ENCODE results near the gene CELSR1.

CELSR1 gene

DNA sequence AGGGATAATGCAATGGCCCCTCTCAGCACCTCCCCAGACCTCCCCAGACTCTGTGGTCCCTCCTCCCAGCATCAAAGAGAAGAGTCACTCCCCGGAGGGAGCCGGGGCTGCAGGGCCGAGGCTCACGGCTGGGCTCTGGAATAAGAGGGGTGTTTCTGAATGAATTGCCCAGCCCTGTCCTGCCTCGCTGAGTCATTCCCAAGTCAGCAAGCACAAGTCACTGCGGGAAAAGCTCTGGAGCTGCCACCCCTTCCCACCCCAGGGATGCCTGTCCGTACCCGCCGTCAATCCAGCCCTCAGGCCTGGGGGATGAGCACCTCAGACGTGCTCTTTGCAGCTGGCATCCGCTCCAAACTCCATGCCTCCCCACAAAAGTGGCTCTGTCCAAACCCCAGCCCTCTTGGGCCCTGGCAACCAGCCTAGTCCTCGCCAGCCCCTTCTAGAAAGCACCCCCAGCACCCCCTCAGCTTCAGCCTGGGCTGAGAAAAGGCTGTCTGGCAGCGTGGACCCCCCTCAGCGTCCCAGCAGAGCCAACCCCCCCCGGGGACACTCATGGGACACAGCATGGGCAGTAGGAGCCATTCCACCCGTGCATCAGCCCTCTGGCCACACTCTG lies 22.7 kb downstream of the CELSR1 start:
- H3K9ac ChIP-seq (ENCODE audit: low read length), result no peak overlapping the region
- H2BK120ac ChIP-seq (ENCODE audit: low read depth, low read length), result no peak overlapping the region
- H2BK5ac ChIP-seq (ENCODE audit: low read length), result peak overlapping the region; percentile 50
- no peaks in the 10 kb centered on the region for H3K27me3 ChIP-seq (ENCODE audit: insufficient read depth, low read length, poor library complexity)
- no peak overlapping the region for H3K4me2 ChIP-seq (ENCODE audit: low read length)
- no peak overlapping the region for H2BK15ac ChIP-seq (replicated peaks; ENCODE audit: low read depth)
- H3K18ac ChIP-seq (ENCODE audit: low read length), result no peak overlapping the region
- no peaks in the 10 kb centered on the region for H3K79me2 ChIP-seq (ENCODE audit: control insufficient read depth, insufficient read depth, low read length)
- no peak overlapping the region for H4K8ac ChIP-seq (ENCODE audit: low read depth, low read length)
- WGBS (ENCODE audit: extremely low coverage, insufficient coverage, low lambda C conversion rate), result no CpG with 5 or more reads among the region's 16 CpGs
- no peak overlapping the region for H3K4me3 ChIP-seq (ENCODE audit: low read length)
- peaks cover 4% of the 10 kb centered on the region for H3K4me1 ChIP-seq (ENCODE audit: control insufficient read depth, low read depth, low read length)
- no peaks in the 10 kb centered on the region for H3K79me1 ChIP-seq (ENCODE audit: low read length)
- H2AK5ac ChIP-seq (ENCODE audit: low read length), result no peak overlapping the region
- no peak overlapping the region for H3K23ac ChIP-seq (ENCODE audit: low read length)
- no peak overlapping the region for H3K27ac ChIP-seq (ENCODE audit: low read depth, low read length)
- no peak overlapping the region for H4K5ac ChIP-seq (ENCODE audit: low read length)
- DNase-seq, result peak; percentile 70
- peak overlapping the region; percentile 19 for H3K56ac ChIP-seq (ENCODE audit: low read length)
- H3K36me3 ChIP-seq (ENCODE audit: control insufficient read depth, insufficient read depth, low read length), result no peaks in the 10 kb centered on the region
- H3K4ac ChIP-seq (ENCODE audit: low read depth, low read length), result no peak overlapping the region

DNA sequence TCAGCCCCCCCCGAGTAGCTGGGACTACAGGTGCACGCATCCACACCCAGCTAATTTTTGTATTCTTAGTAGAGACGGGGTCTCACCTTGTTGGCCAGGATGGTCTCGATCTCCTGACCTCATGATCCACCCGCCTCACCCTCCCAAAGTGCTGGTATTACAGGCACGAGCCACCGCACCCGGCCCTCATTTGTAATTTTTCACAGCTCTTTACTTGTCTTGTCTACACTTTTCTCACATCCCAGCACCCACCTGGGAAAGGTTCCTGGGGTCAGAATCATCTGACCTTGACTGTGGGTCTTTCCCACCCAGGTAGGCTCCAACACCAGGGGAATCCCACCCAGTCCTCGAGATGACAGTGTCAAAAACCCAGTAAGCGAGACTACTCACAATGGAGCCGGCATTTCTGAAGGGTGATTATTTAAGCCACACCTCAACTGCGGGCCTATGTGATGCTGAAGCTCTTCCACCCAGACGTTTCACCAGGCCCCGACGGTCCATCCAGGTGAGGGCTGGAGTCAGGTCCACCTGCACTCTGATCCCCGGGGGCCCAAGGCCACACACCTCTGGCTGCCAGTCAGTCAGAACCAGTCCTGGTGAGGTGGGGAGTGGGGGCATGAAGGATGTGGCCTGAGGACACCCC lies 23.4 kb downstream of the CELSR1 start:
- Histone ChIP-seq H3K18ac (ENCODE audit: low read length) (no peak overlapping the region), H4K8ac (ENCODE audit: low read depth, low read length) (no peak overlapping the region), H3K79me1 (ENCODE audit: low read length) (no peaks in the 10 kb centered on the region), H4K5ac (ENCODE audit: low read length) (no peak overlapping the region), H3K36me3 (ENCODE audit: control insufficient read depth, insufficient read depth, low read length) (no peaks in the 10 kb centered on the region), H2BK120ac (ENCODE audit: low read depth, low read length) (no peak overlapping the region), H2BK15ac (replicated peaks; ENCODE audit: low read depth) (no peak overlapping the region), H3K4me1 (ENCODE audit: control insufficient read depth, low read depth, low read length) (peaks cover 4% of the 10 kb centered on the region), H3K4ac (ENCODE audit: low read depth, low read length) (no peak overlapping the region), H3K56ac (ENCODE audit: low read length) (no peak overlapping the region), H3K79me2 (ENCODE audit: control insufficient read depth, insufficient read depth, low read length) (no peaks in the 10 kb centered on the region), H3K4me2 (ENCODE audit: low read length) (no peak overlapping the region), H2BK5ac (ENCODE audit: low read length) (no peak overlapping the region), H3K23ac (ENCODE audit: low read length) (no peak overlapping the region), H3K27me3 (ENCODE audit: insufficient read depth, low read length, poor library complexity) (no peaks in the 10 kb centered on the region), H3K9ac (ENCODE audit: low read length) (no peak overlapping the region), H2AK5ac (ENCODE audit: low read length) (no peak overlapping the region), H3K4me3 (ENCODE audit: low read length) (no peak overlapping the region), H3K27ac (ENCODE audit: low read depth, low read length) (no peak overlapping the region)
- DNase-seq, result no peak
- WGBS (ENCODE audit: extremely low coverage, insufficient coverage, low lambda C conversion rate), result no CpG with 5 or more reads among the region's 16 CpGs

DNA sequence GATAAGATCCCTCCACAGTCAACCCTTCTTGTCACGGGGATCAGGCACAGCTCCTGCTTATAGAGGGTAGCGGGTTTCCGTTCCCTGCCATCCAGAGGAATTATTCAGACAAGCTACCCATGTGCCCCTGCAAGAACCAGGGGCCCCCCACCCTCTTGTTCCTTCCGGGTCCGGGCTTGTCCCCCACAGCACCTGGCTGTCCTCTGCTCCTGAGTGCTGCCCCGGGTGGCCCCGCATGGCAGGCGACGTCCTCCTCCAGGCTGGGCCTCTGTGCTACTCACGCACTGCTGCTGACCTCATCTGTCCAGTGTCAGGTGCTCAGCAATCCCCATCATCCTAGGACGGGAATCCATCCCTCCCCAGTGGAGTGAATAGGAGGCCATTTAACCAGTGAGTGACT lies 24.7 kb downstream of the CELSR1 start:
- no peak overlapping the region for H3K4ac ChIP-seq (ENCODE audit: low read depth, low read length)
- no peaks in the 10 kb centered on the region for H3K36me3 ChIP-seq (ENCODE audit: control insufficient read depth, insufficient read depth, low read length)
- H3K79me2 ChIP-seq (ENCODE audit: control insufficient read depth, insufficient read depth, low read length), result no peaks in the 10 kb centered on the region
- no peak overlapping the region for H3K4me2 ChIP-seq (ENCODE audit: low read length)
- H2BK5ac ChIP-seq (ENCODE audit: low read length), result no peak overlapping the region
- DNase-seq, result no peak
- no peaks in the 10 kb centered on the region for H3K79me1 ChIP-seq (ENCODE audit: low read length)
- no peak overlapping the region for H4K8ac ChIP-seq (ENCODE audit: low read depth, low read length)
- no peak overlapping the region for H3K18ac ChIP-seq (ENCODE audit: low read length)
- H3K4me1 ChIP-seq (ENCODE audit: control insufficient read depth, low read depth, low read length), result peaks cover 8% of the 10 kb centered on the region
- H3K4me3 ChIP-seq (ENCODE audit: low read length), result no peak overlapping the region
- no peak overlapping the region for H2AK5ac ChIP-seq (ENCODE audit: low read length)
- H3K9ac ChIP-seq (ENCODE audit: low read length), result no peak overlapping the region
- WGBS (ENCODE audit: extremely low coverage, insufficient coverage, low lambda C conversion rate), result no CpG with 5 or more reads among the region's 11 CpGs
- no peak overlapping the region for H3K23ac ChIP-seq (ENCODE audit: low read length)
- H3K27me3 ChIP-seq (ENCODE audit: insufficient read depth, low read length, poor library complexity), result no peaks in the 10 kb centered on the region
- no peak overlapping the region for H3K56ac ChIP-seq (ENCODE audit: low read length)
- no peak overlapping the region for H4K5ac ChIP-seq (ENCODE audit: low read length)
- no peak overlapping the region for H2BK120ac ChIP-seq (ENCODE audit: low read depth, low read length)
- no peak overlapping the region for H3K27ac ChIP-seq (ENCODE audit: low read depth, low read length)
- H2BK15ac ChIP-seq (replicated peaks; ENCODE audit: low read depth), result no peak overlapping the region

DNA sequence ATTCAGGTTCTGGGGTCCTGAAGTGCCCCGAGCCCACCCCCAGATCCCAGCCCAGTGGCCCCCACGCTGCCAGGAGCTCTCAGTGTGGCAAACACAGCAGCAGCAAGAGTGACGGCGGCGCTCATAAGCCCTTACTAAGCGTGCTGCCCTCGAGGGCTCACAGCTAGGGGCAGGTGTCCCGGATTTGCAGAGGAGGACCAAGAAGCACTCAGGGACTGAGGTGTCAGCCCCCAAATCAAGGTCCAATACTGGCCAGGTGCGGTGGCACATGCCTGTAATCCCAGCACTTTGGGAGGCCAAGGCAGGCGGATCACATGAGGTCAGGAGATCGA lies 25.4 kb downstream of the CELSR1 start:
- H3K56ac ChIP-seq (ENCODE audit: low read length), result no peak overlapping the region
- H3K27me3 ChIP-seq (ENCODE audit: insufficient read depth, low read length, poor library complexity), result no peaks in the 10 kb centered on the region
- H2AK5ac ChIP-seq (ENCODE audit: low read length), result no peak overlapping the region
- H3K36me3 ChIP-seq (ENCODE audit: control insufficient read depth, insufficient read depth, low read length), result no peaks in the 10 kb centered on the region
- H4K5ac ChIP-seq (ENCODE audit: low read length), result no peak overlapping the region
- H3K79me2 ChIP-seq (ENCODE audit: control insufficient read depth, insufficient read depth, low read length), result no peaks in the 10 kb centered on the region
- H3K18ac ChIP-seq (ENCODE audit: low read length), result no peak overlapping the region
- no peak overlapping the region for H2BK5ac ChIP-seq (ENCODE audit: low read length)
- no peak overlapping the region for H4K8ac ChIP-seq (ENCODE audit: low read depth, low read length)
- peaks cover 8% of the 10 kb centered on the region for H3K4me1 ChIP-seq (ENCODE audit: control insufficient read depth, low read depth, low read length)
- no peak overlapping the region for H2BK15ac ChIP-seq (replicated peaks; ENCODE audit: low read depth)
- no peak overlapping the region for H3K4ac ChIP-seq (ENCODE audit: low read depth, low read length)
- no peak overlapping the region for H3K4me2 ChIP-seq (ENCODE audit: low read length)
- no peak overlapping the region for H3K27ac ChIP-seq (ENCODE audit: low read depth, low read length)
- H3K79me1 ChIP-seq (ENCODE audit: low read length), result no peaks in the 10 kb centered on the region
- no peak overlapping the region for H3K23ac ChIP-seq (ENCODE audit: low read length)
- no CpG with 5 or more reads among the region's 11 CpGs for WGBS (ENCODE audit: extremely low coverage, insufficient coverage, low lambda C conversion rate)
- no peak for DNase-seq
- no peak overlapping the region for H3K9ac ChIP-seq (ENCODE audit: low read length)
- no peak overlapping the region for H3K4me3 ChIP-seq (ENCODE audit: low read length)
- H2BK120ac ChIP-seq (ENCODE audit: low read depth, low read length), result no peak overlapping the region

DNA sequence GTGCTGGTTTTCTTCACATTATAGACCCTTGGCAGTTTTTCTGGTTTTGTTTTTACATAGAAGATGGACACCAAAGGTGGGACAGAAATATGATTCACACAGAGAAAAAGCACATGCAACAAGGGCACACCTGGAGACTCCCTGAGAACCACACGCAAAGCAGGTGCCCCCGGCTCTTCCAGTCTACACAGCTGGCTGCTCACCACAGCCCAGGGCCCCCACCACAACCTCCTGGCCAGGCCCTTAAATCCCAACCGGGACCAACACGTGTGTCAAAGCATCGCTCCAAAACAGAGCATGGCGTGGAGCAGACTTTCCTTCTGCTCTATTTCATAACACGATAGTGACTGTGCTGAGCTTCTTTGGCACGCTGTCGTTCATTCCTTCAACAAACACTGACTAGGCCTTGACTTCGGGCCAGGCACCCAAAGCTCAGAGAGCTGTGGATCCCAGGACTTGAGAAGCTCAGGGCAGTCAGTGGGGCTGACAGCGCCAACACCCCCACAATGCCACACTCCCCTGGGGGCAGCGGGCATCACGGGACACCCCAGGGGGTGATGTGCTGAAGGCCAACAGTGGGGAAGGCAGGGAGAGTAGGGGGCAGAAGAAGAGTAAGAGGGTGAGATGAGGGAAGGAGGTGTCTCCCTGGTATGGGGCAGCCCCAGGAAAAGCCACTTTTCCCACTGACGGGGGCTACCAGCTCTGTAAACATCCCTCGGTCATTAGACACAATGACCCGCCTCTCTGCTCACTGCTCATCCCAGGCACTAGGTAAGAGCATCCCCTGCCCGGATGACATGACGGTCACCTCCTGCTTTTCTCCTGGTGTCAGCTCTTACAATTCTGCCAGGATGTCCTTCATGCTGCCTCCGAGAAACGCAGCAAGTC lies 26.0 kb downstream of the CELSR1 start:
- no peak overlapping the region for H2AK5ac ChIP-seq (ENCODE audit: low read length)
- H3K4me3 ChIP-seq (ENCODE audit: low read length), result no peak overlapping the region
- no peak overlapping the region for H3K4ac ChIP-seq (ENCODE audit: low read depth, low read length)
- no peak overlapping the region for H3K9ac ChIP-seq (ENCODE audit: low read length)
- no peak for DNase-seq
- no peak overlapping the region for H2BK120ac ChIP-seq (ENCODE audit: low read depth, low read length)
- H3K27ac ChIP-seq (ENCODE audit: low read depth, low read length), result no peak overlapping the region
- H3K27me3 ChIP-seq (ENCODE audit: insufficient read depth, low read length, poor library complexity), result no peaks in the 10 kb centered on the region
- no CpG with 5 or more reads among the region's 20 CpGs for WGBS (ENCODE audit: extremely low coverage, insufficient coverage, low lambda C conversion rate)
- H3K4me2 ChIP-seq (ENCODE audit: low read length), result no peak overlapping the region
- H3K79me1 ChIP-seq (ENCODE audit: low read length), result no peaks in the 10 kb centered on the region
- no peak overlapping the region for H2BK15ac ChIP-seq (replicated peaks; ENCODE audit: low read depth)
- no peak overlapping the region for H2BK5ac ChIP-seq (ENCODE audit: low read length)
- H4K8ac ChIP-seq (ENCODE audit: low read depth, low read length), result no peak overlapping the region
- H3K79me2 ChIP-seq (ENCODE audit: control insufficient read depth, insufficient read depth, low read length), result no peaks in the 10 kb centered on the region
- no peak overlapping the region for H4K5ac ChIP-seq (ENCODE audit: low read length)
- no peak overlapping the region for H3K56ac ChIP-seq (ENCODE audit: low read length)
- H3K36me3 ChIP-seq (ENCODE audit: control insufficient read depth, insufficient read depth, low read length), result no peaks in the 10 kb centered on the region
- H3K23ac ChIP-seq (ENCODE audit: low read length), result no peak overlapping the region
- peaks cover 8% of the 10 kb centered on the region for H3K4me1 ChIP-seq (ENCODE audit: control insufficient read depth, low read depth, low read length)
- no peak overlapping the region for H3K18ac ChIP-seq (ENCODE audit: low read length)

Measured in mesendoderm (in vitro differentiated cells).